Measurements from ENCODE around the gene ARVCF. TPM values are rescaled to one million over a fixed set of nuclear protein-coding genes. Genes with fewer than 3 reads are reported as not detected.

Gene ARVCF
- total RNA-seq, 4 donors from 2014 or later, result 32.5 to 61.5 (median 39.5) TPM

- Histone ChIP-seq H3K4me3 (no peak overlapping the region), H3K4me1 (no peaks in the 10 kb centered on the region), H3K36me3 (peaks cover 0 to 99% of the 10 kb centered on the region in 2 donors), H3K27me3 (no peaks in the 10 kb centered on the region), H3K27ac (no peak overlapping the region), H3K9me3 (no peaks in the 10 kb centered on the region)
- no peak for ATAC-seq
- no peak for TF ChIP-seq POLR2A (IDR thresholded peaks at IDR 0.05)
- no peak for TF ChIP-seq EP300 (IDR thresholded peaks at IDR 0.05)
- no peak for TF ChIP-seq POLR2AphosphoS5 (IDR thresholded peaks at IDR 0.05)
- 87% methylated on average over 4 of the region's 10 CpGs for whole genome bisulfite sequencing, 2 donors (ENCODE audit: low coverage in 1 of 2)
Observed at GRCh38 chr22:20056161-20056560, 39.5 kb upstream of the ARVCF start.

DNA sequence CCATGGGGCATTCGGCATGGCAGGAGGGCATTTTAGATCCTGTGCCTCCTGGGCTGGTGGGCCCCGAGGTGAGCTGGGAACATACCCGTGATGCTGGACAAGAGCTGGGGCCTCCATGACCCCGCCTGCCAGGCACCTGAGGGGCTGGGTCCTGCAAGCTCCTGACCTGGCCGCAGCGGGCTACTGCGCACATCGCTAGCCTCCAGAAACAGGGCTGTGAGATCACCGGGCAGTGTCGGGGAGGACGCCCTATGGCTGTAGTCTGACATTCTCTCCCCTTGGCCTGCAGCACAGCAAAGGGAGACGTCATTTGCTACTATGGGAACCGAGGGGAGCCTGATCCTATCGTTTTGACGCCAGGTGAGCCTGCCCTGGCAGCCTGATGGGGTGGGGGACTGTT, 39.0 kb upstream of the ARVCF start:
- Histone ChIP-seq H3K27me3 (no peaks in the 10 kb centered on the region), H3K36me3 (peaks cover 0 to 99% of the 10 kb centered on the region in 2 donors), H3K9me3 (no peaks in the 10 kb centered on the region), H3K27ac (no peak overlapping the region), H3K4me3 (no peak overlapping the region), H3K4me1 (no peaks in the 10 kb centered on the region)
- WGBS, 2 donors (ENCODE audit: low coverage in 1 of 2), result 79% methylated on average over 4 of the region's 15 CpGs; no CpG with 5 or more reads in 1 of the 2 donors
- TF ChIP-seq POLR2AphosphoS5 (IDR thresholded peaks at IDR 0.05) (no peak), EP300 (IDR thresholded peaks at IDR 0.05) (no peak), CTCF (IDR thresholded peaks at IDR 0.05) (no peak), POLR2A (IDR thresholded peaks at IDR 0.05) (no peak)
- no peak for ATAC-seq

GRCh38 chr22:20055144-20055543, 38.5 kb upstream of the ARVCF start:
- TF ChIP-seq EP300 (IDR thresholded peaks at IDR 0.05) (no peak), POLR2AphosphoS5 (IDR thresholded peaks at IDR 0.05) (no peak)
- Histone ChIP-seq H3K27ac (no peak overlapping the region), H3K4me1 (no peaks in the 10 kb centered on the region), H3K9me3 (no peaks in the 10 kb centered on the region), H3K4me3 (no peak overlapping the region), H3K36me3 (peaks cover 0 to 94% of the 10 kb centered on the region in 2 donors), H3K27me3 (no peaks in the 10 kb centered on the region)
- ATAC-seq, result no peak
- WGBS, 2 donors (ENCODE audit: low coverage in 1 of 2), result 89% methylated on average over 2 of the region's 2 CpGs; no CpG with 5 or more reads in 1 of the 2 donors

- Histone ChIP-seq H3K27ac (no peak overlapping the region), H3K27me3 (no peaks in the 10 kb centered on the region), H3K9me3 (no peaks in the 10 kb centered on the region), H3K4me1 (no peaks in the 10 kb centered on the region), H3K36me3 (peaks cover 0 to 92% of the 10 kb centered on the region in 2 donors), H3K4me3 (no peak overlapping the region)
- no peak for ATAC-seq
- TF ChIP-seq CTCF (IDR thresholded peaks at IDR 0.05) (no peak), EP300 (IDR thresholded peaks at IDR 0.05) (no peak), POLR2A (IDR thresholded peaks at IDR 0.05) (no peak), POLR2AphosphoS5 (IDR thresholded peaks at IDR 0.05) (no peak)
- no CpG with 5 or more reads among the region's 6 CpGs for WGBS, 2 donors (ENCODE audit: low coverage in 1 of 2)
Observed at GRCh38 chr22:20054485-20054884, 37.9 kb upstream of the ARVCF start.

DNA sequence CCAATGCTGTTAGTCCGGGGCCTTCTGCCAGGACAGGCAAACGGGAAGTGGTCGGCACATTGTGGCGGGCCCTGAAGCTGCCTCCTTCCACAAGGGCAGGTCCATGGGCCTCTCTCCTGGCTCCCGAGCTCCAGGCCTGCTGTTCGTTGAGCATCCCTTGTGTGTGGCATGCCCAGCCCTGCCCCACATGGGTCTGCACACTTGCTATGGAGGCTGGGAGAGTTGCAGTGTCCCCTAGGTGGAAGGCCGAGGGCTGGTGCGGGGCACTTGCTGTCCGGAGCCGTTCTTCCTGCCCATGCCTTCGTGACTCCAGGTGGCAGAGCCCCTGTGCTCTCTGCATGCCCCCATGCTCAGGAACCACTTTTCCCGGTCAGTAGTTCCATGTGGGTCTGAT, 37.4 kb upstream of the ARVCF start:
- Histone ChIP-seq H3K9me3 (no peaks in the 10 kb centered on the region), H3K27me3 (no peaks in the 10 kb centered on the region), H3K4me3 (no peak overlapping the region), H3K36me3 (peaks cover 0 to 90% of the 10 kb centered on the region in 2 donors), H3K27ac (no peak overlapping the region), H3K4me1 (no peaks in the 10 kb centered on the region)
- TF ChIP-seq POLR2A (IDR thresholded peaks at IDR 0.05), result no peak
- no peak for TF ChIP-seq POLR2AphosphoS5 (IDR thresholded peaks at IDR 0.05)
- WGBS, 2 donors (ENCODE audit: low coverage in 1 of 2), result 100% methylated on average over 1 of the region's 12 CpGs; no CpG with 5 or more reads in 1 of the 2 donors
- ATAC-seq, result no peak

DNA sequence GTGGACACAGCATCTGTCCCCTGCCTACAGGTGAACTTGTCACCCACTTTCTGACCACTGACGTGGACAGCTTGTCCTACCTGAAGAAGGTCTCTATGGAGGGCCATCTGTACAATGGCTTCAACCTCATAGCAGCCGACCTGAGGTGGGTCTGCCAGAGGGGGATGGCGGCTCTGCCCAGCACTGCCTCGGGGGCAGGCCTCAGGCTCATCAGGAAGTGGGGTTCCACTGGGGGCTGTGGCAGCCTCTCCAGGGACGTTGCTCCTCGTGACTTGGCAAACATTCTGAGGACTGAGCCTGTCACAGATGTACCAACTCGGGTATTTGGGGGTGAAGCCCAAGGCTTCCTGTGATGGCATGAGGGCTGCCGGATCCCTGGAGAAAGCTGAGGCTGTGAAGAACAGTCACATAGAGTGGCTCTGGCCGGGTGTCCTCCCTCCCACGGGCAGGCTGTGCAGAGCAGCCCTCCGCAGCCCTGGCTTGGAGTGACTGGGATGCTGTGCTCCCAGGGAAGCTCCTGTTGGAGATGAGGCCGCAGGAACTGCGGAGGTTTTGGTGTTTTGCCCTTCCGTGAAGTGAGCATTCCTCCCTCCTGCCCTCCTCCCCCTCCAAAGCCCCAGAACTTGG, 36.9 kb upstream of the ARVCF start:
- H3K4me1 ChIP-seq, result no peaks in the 10 kb centered on the region

More for the DNA sequence above, 36.9 kb upstream of the ARVCF start:
- Histone ChIP-seq H3K9me3 (no peaks in the 10 kb centered on the region), H3K27me3 (no peaks in the 10 kb centered on the region), H3K36me3 (peaks cover 0 to 90% of the 10 kb centered on the region in 2 donors), H3K27ac (no peak overlapping the region), H3K4me3 (no peak overlapping the region)
- WGBS, 2 donors (ENCODE audit: low coverage in 1 of 2), result no CpG with 5 or more reads among the region's 14 CpGs
- TF ChIP-seq EP300 (IDR thresholded peaks at IDR 0.05) (no peak), CTCF (IDR thresholded peaks at IDR 0.05) (no peak), POLR2A (IDR thresholded peaks at IDR 0.05) (no peak), POLR2AphosphoS5 (IDR thresholded peaks at IDR 0.05) (no peak)
- ATAC-seq, result no peak

All from gastroesophageal sphincter (tissue), 4 donors.